WTC11 (cell line): ENCODE measurements around the gene ATL2.

ENCODE experiments used
- CTCF ChIP-seq: fragments of 200-600 bp; IDR thresholded peaks from 2 replicates; pipeline ENCODE4 v1.8.0; 2022; ENCODE audit warnings: antibody characterized with exemption
- ESRRA ChIP-seq: sonication (generic); formaldehyde crosslinking; IDR thresholded peaks from 2 replicates; pipeline ENCODE4 v1.8.1; 2022; ENCODE audit warnings: mild to moderate bottlenecking, missing genetic modification reagents, borderline replicate concordance
- ZNF416 ChIP-seq: fragments of 250-450 bp; sonication (Bioruptor Pico); IDR thresholded peaks from 2 replicates; pipeline ENCODE4 v1.9.0; 2021; ENCODE audit warnings: mild to moderate bottlenecking, inconsistent platforms
- TF ChIP-seq, protein P1 (sequence below): sonication (generic); formaldehyde crosslinking; IDR thresholded peaks from 2 replicates; pipeline ENCODE4 v1.8.1; 2023; ENCODE audit warnings: mild to moderate bottlenecking, missing genetic modification reagents, moderate library complexity
- TF ChIP-seq, protein P2 (sequence below): sonication (generic); formaldehyde crosslinking; IDR thresholded peaks from 2 replicates; pipeline ENCODE4 v1.8.0; 2022; ENCODE audit warnings: mild to moderate bottlenecking, missing genetic modification reagents

DNA sequence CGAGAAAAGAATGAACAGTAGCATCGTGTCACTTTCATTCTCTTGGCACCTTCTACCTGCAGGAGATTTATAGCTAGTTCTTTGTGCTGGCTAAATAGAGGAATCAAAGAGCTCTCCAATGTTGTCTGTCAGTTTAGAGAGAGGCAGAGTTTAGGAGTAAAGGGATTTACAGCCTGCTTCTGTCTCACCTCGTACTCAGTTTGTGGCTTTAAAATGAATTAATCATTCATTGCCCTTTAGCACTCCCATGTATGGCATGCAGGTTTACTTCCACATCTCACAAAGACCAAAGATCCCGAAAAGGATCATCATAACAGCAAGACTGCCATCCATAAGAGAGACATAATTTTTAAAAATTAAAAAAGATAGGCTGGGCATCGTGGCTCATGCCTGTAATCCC, 42.4 kb upstream of the ATL2 start:
- TF ChIP-seq, protein P1, sequence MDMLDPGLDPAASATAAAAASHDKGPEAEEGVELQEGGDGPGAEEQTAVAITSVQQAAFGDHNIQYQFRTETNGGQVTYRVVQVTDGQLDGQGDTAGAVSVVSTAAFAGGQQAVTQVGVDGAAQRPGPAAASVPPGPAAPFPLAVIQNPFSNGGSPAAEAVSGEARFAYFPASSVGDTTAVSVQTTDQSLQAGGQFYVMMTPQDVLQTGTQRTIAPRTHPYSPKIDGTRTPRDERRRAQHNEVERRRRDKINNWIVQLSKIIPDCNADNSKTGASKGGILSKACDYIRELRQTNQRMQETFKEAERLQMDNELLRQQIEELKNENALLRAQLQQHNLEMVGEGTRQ (CRISPR knock-in tag), result no peak
- TF ChIP-seq ESRRA (CRISPR knock-in tag) (no peak), CTCF (no peak), ZNF416 (CRISPR knock-in tag) (no peak)
- TF ChIP-seq, protein P2, sequence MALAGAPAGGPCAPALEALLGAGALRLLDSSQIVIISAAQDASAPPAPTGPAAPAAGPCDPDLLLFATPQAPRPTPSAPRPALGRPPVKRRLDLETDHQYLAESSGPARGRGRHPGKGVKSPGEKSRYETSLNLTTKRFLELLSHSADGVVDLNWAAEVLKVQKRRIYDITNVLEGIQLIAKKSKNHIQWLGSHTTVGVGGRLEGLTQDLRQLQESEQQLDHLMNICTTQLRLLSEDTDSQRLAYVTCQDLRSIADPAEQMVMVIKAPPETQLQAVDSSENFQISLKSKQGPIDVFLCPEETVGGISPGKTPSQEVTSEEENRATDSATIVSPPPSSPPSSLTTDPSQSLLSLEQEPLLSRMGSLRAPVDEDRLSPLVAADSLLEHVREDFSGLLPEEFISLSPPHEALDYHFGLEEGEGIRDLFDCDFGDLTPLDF, result no peak
